Thymus (tissue), 11 donors: ENCODE measurements around the gene TLE4. TPM values are rescaled to one million over a fixed set of nuclear protein-coding genes. Genes with fewer than 3 reads are reported as not detected.
"Not testable (repeated sequence)": the region's sequence is repeated elsewhere in the genome, so short reads cannot be mapped to it uniquely, and the experiment has no call there.

Experiments used
- DNase-seq, 9 donors: peaks; one replicate each; pipeline ENCODE4 v3.0.0-alpha.2; 2013; ENCODE audit warnings: low spot score in 9 of 9, low read depth in 6 of 9, missing footprints in 1 of 9
- H3K27ac ChIP-seq, 2 donors: one replicate each; pipeline ENCODE4 v1.5.1; 2013; ENCODE audit warnings: control low read depth in 1 of 2, low read depth in 1 of 2, low read length in 1 of 2, mild to moderate bottlenecking in 1 of 2, moderate library complexity in 1 of 2
- H3K27me3 ChIP-seq, 2 donors: one replicate each; pipeline ENCODE4 v1.5.1; 2013; ENCODE audit warnings: low read length in 1 of 2; ENCODE audit not compliant: control insufficient read depth in 2 of 2, insufficient read depth in 1 of 2
- H3K36me3 ChIP-seq, 2 donors: one replicate each; pipeline ENCODE4 v1.5.1; 2013; ENCODE audit warnings: low read length in 1 of 2, mild to moderate bottlenecking in 1 of 2, moderate library complexity in 1 of 2; ENCODE audit not compliant: control insufficient read depth in 2 of 2, insufficient read depth in 2 of 2
- H3K4me1 ChIP-seq, 2 donors: one replicate each; pipeline ENCODE4 v1.5.1; 2013; ENCODE audit warnings: low read length in 2 of 2; ENCODE audit not compliant: control insufficient read depth in 2 of 2, insufficient read depth in 2 of 2
- H3K4me3 ChIP-seq, 2 donors: one replicate each; pipeline ENCODE4 v1.5.1; 2013; ENCODE audit warnings: low read length in 2 of 2, control low read depth in 1 of 2, mild to moderate bottlenecking in 1 of 2
- H3K9me3 ChIP-seq, 2 donors: one replicate each; pipeline ENCODE4 v1.5.1; 2013; ENCODE audit warnings: low read length in 1 of 2, mild to moderate bottlenecking in 1 of 2; ENCODE audit not compliant: control insufficient read depth in 2 of 2, insufficient read depth in 1 of 2
- WGBS: extraction: QIAGEN DNeasy Blood & Tissue Kit; methylation state at CpG from one replicate; pipeline ENCODE4 v1.1.7; 2013; 5-methylcytosine and 5-hydroxymethylcytosine counted together
- polyA plus RNA-seq: library from polyadenylated mRNA; stranded (reverse); fragments of 200-250 nt; gene quantifications from one replicate; pipeline ENCODE4 v1.2.3, GENCODE V29; 2013
- total RNA-seq: library from RNA; stranded (reverse); fragments of 120-200 nt; gene quantifications from one replicate; pipeline ENCODE4 v1.2.4, GENCODE V29; 2013
- donor health status: healthy.

The TLE4 gene
- total and polyA plus RNA-seq, 2 donors = 22.6 to 26.9 TPM

- not testable (repeated sequence) for H3K4me1 ChIP-seq, H3K27ac ChIP-seq, H3K4me3 ChIP-seq, H3K9me3 ChIP-seq, H3K27me3 ChIP-seq, H3K36me3 ChIP-seq, DNase-seq
- 100% methylated on average over 1 of the region's 1 CpG for WGBS
Measured at GRCh38 chr9:79751895-79752466, 180.2 kb downstream of the TLE4 start.

GRCh38 chr9:79756414-79756813, 184.6 kb downstream of the TLE4 start:
- DNase-seq = no peak
- 89% methylated on average over 2 of the region's 2 CpGs for WGBS
- no peak overlapping the region for H3K27ac ChIP-seq

GRCh38 chr9:79757074-79757473, 185.3 kb downstream of the TLE4 start:
- H3K27ac ChIP-seq = no peak overlapping the region
- H3K36me3 ChIP-seq = no peaks in the 10 kb centered on the region
- DNase-seq = no peak
- H3K4me3 ChIP-seq = no peak overlapping the region
- peaks cover 0 to 3% of the 10 kb centered on the region in 2 donors for H3K9me3 ChIP-seq
- no peaks in the 10 kb centered on the region for H3K4me1 ChIP-seq
- H3K27me3 ChIP-seq = no peaks in the 10 kb centered on the region

More at GRCh38 chr9:79756414-79756813, 184.6 kb downstream of the TLE4 start:
- Histone ChIP-seq H3K9me3 (peaks cover 0 to 10% of the 10 kb centered on the region in 2 donors), H3K4me3 (no peak overlapping the region), H3K4me1 (no peaks in the 10 kb centered on the region), H3K27me3 (no peaks in the 10 kb centered on the region), H3K36me3 (no peaks in the 10 kb centered on the region)

GRCh38 chr9:79757881-79758669, 186.3 kb downstream of the TLE4 start:
- DNase-seq = peak in 1 of 9 donors; percentile 9
- WGBS = 86% methylated on average over 2 of the region's 2 CpGs
- H3K4me3 ChIP-seq = no peak overlapping the region

GRCh38 chr9:79759460-79759859, 187.7 kb downstream of the TLE4 start:
- H3K36me3 ChIP-seq = no peaks in the 10 kb centered on the region
- H3K4me3 ChIP-seq = no peak overlapping the region
- H3K27me3 ChIP-seq = no peaks in the 10 kb centered on the region
- H3K9me3 ChIP-seq = no peaks in the 10 kb centered on the region
- 95% methylated on average over 1 of the region's 1 CpG for WGBS
- no peak overlapping the region for H3K27ac ChIP-seq
- DNase-seq = no peak
- no peaks in the 10 kb centered on the region for H3K4me1 ChIP-seq

More at GRCh38 chr9:79757881-79758669, 186.3 kb downstream of the TLE4 start:
- H3K4me1 ChIP-seq = no peaks in the 10 kb centered on the region
- H3K27me3 ChIP-seq = no peaks in the 10 kb centered on the region
- no peak overlapping the region for H3K27ac ChIP-seq
- no peaks in the 10 kb centered on the region for H3K36me3 ChIP-seq
- no peaks in the 10 kb centered on the region for H3K9me3 ChIP-seq

GRCh38 chr9:79762070-79762469, 190.3 kb downstream of the TLE4 start:
- WGBS = 97% methylated on average over 6 of the region's 6 CpGs
- Histone ChIP-seq H3K4me1 (no peaks in the 10 kb centered on the region), H3K4me3 (no peak overlapping the region), H3K27me3 (no peaks in the 10 kb centered on the region), H3K9me3 (no peaks in the 10 kb centered on the region), H3K36me3 (no peaks in the 10 kb centered on the region), H3K27ac (no peak overlapping the region)
- DNase-seq = no peak

GRCh38 chr9:79763671-79764285, 192.0 kb downstream of the TLE4 start:
- Histone ChIP-seq H3K9me3 (no peaks in the 10 kb centered on the region), H3K27me3 (no peaks in the 10 kb centered on the region), H3K4me1 (no peaks in the 10 kb centered on the region), H3K27ac (no peak overlapping the region), H3K36me3 (no peaks in the 10 kb centered on the region), H3K4me3 (no peak overlapping the region)
- 95% methylated on average over 6 of the region's 6 CpGs for WGBS
- DNase-seq = no peak

- Histone ChIP-seq H3K4me3 (no peak overlapping the region), H3K36me3 (no peaks in the 10 kb centered on the region), H3K27ac (no peak overlapping the region), H3K4me1 (no peaks in the 10 kb centered on the region), H3K9me3 (no peaks in the 10 kb centered on the region), H3K27me3 (no peaks in the 10 kb centered on the region)
- no peak for DNase-seq
- 92% methylated on average over 3 of the region's 3 CpGs for WGBS
Measured at GRCh38 chr9:79764374-79764773, 192.6 kb downstream of the TLE4 start.

- DNase-seq = no peak
- no peak overlapping the region for H3K27ac ChIP-seq
- H3K36me3 ChIP-seq = no peaks in the 10 kb centered on the region
- H3K4me1 ChIP-seq = no peaks in the 10 kb centered on the region
- H3K9me3 ChIP-seq = no peaks in the 10 kb centered on the region
- no peaks in the 10 kb centered on the region for H3K27me3 ChIP-seq
- H3K4me3 ChIP-seq = no peak overlapping the region
- whole genome bisulfite sequencing = 96% methylated on average over 6 of the region's 6 CpGs
Measured at GRCh38 chr9:79765466-79765865, 193.7 kb downstream of the TLE4 start.
